Endodermal cell (in vitro differentiated cells): ENCODE results near the gene CHRNA5. TPM values are rescaled to one million over a fixed set of nuclear protein-coding genes. Genes with fewer than 3 reads are reported as not detected.

ENCODE experiments used
- DNase-seq: peaks from one replicate; pipeline ENCODE4 v3.0.0-alpha.2; 2017
- H3K27ac ChIP-seq: 2 replicates; pipeline ENCODE4 v1.5.1; 2013; ENCODE audit warnings: mild to moderate bottlenecking, low read depth, low read length, moderate library complexity
- H3K27me3 ChIP-seq: 2 replicates; pipeline ENCODE4 v1.6.1; 2013; ENCODE audit warnings: mild to moderate bottlenecking, low read length, moderate library complexity; ENCODE audit not compliant: insufficient read depth, control insufficient read depth, poor library complexity, severe bottlenecking
- H3K36me3 ChIP-seq: 2 replicates; pipeline ENCODE4 v1.7.0; 2013; ENCODE audit warnings: mild to moderate bottlenecking, low read length, moderate library complexity; ENCODE audit not compliant: control insufficient read depth, insufficient read depth
- H3K4me1 ChIP-seq: one replicate; pipeline ENCODE4 v1.7.0; 2013; ENCODE audit warnings: low read length; ENCODE audit not compliant: control insufficient read depth, insufficient read depth
- H3K4me3 ChIP-seq: 2 replicates; pipeline ENCODE4 v1.5.1; 2013; ENCODE audit warnings: mild to moderate bottlenecking, low read length, moderate library complexity
- H3K9ac ChIP-seq: 2 replicates; pipeline ENCODE4 v1.6.1; 2013; ENCODE audit warnings: mild to moderate bottlenecking, low read length, moderate library complexity; ENCODE audit not compliant: poor library complexity, severe bottlenecking; ENCODE audit errors: extremely low read depth
- H3K9me3 ChIP-seq: 2 replicates; pipeline ENCODE4 v1.6.1; 2013; ENCODE audit warnings: mild to moderate bottlenecking, low read length, moderate library complexity; ENCODE audit not compliant: control insufficient read depth
- H3K27ac Mint-ChIP-seq: 2 replicates; pipeline ENCODE4 v1.8.0; 2020; ENCODE audit warnings: mixed read lengths
- H3K27me3 Mint-ChIP-seq: 2 replicates; pipeline ENCODE4 v1.8.0; 2021; ENCODE audit warnings: mild to moderate bottlenecking, mixed read lengths; ENCODE audit not compliant: insufficient read depth
- H3K36me3 Mint-ChIP-seq: 2 replicates; pipeline ENCODE4 v1.8.0; 2020; ENCODE audit warnings: low read depth, mixed read lengths
- H3K4me1 Mint-ChIP-seq: 2 replicates; pipeline ENCODE4 v1.8.0; 2020; ENCODE audit warnings: mixed read lengths
- H3K4me3 Mint-ChIP-seq: 2 replicates; pipeline ENCODE4 v1.8.0; 2020; ENCODE audit warnings: mild to moderate bottlenecking, moderate library complexity, mixed read lengths
- H3K9me3 Mint-ChIP-seq: 2 replicates; pipeline ENCODE4 v1.8.0; 2020; ENCODE audit warnings: mild to moderate bottlenecking, mixed read lengths
- CTCF ChIP-seq: fragments of 200-600 bp; sonication (generic); conservative IDR thresholded peaks from 2 replicates; pipeline ENCODE4 v1.5.0; 2021; ENCODE audit warnings: antibody characterized with exemption, mild to moderate bottlenecking
- WGBS, 2 experiments: methylation state at CpG; one replicate each; pipeline versions ENCODE4 v1.1.5 to v1.1.7; 2013; ENCODE audit warnings: missing lambda C conversion rate in 2 of 2, mixed read lengths in 1 of 2; ENCODE audit not compliant: insufficient coverage in 1 of 2, insufficient read length in 1 of 2; 5-methylcytosine and 5-hydroxymethylcytosine counted together
- total RNA-seq, 2 donors: library from RNA; stranded (reverse); fragmentation: NEBNext Ultra II Directional in 1 of 2; extraction: Animal tissue kit (Norgen Biotek cat#: 25700) in 1 of 2; gene quantifications; 2 replicates in 1 of 2; 3 replicates in 1 of 2; pipeline ENCODE4 v1.2.1, GENCODE V29; 2021

CHRNA5 gene
- total RNA-seq, 2 donors from 2014 or later = 16.4 to 23.0 TPM

GRCh38 chr15:78637776-78638435 lies 72.6 kb downstream of the CHRNA5 start:
- WGBS, 2 experiments = 84 to 100% methylated on average over 2 to 4 of the region's 4 CpGs
- peaks cover 9% of the 10 kb centered on the region for H3K27me3 Mint-ChIP-seq
- H3K4me3 ChIP-seq = no peak overlapping the region
- no peaks in the 10 kb centered on the region for H3K4me1 ChIP-seq
- H3K9me3 ChIP-seq = peaks cover 7% of the 10 kb centered on the region
- H3K27me3 ChIP-seq = peaks cover 11% of the 10 kb centered on the region
- H3K36me3 ChIP-seq = no peaks in the 10 kb centered on the region
- H3K27ac ChIP-seq = peak overlapping the region; percentile 49
- no peak overlapping the region for H3K9ac ChIP-seq
- no peak for DNase-seq
- H3K4me1 Mint-ChIP-seq = no peaks in the 10 kb centered on the region
- peaks cover 12% of the 10 kb centered on the region for H3K9me3 Mint-ChIP-seq
- no peaks in the 10 kb centered on the region for H3K36me3 Mint-ChIP-seq
- no peak overlapping the region for H3K27ac Mint-ChIP-seq
- no peak for TF ChIP-seq CTCF
- no peak overlapping the region for H3K4me3 Mint-ChIP-seq

- H3K36me3 ChIP-seq = no peaks in the 10 kb centered on the region
- Mint-ChIP-seq H3K4me1 (no peaks in the 10 kb centered on the region), H3K9me3 (peaks cover 3% of the 10 kb centered on the region), H3K27me3 (peaks cover 9% of the 10 kb centered on the region), H3K4me3 (no peak overlapping the region), H3K27ac (no peak overlapping the region), H3K36me3 (no peaks in the 10 kb centered on the region)
- H3K9me3 ChIP-seq = no peaks in the 10 kb centered on the region
- H3K4me1 ChIP-seq = no peaks in the 10 kb centered on the region
- H3K27me3 ChIP-seq = peaks cover 11% of the 10 kb centered on the region
- H3K9ac ChIP-seq = no peak overlapping the region
- DNase-seq = peak; percentile 96
- H3K27ac ChIP-seq = no peak overlapping the region
- no peak overlapping the region for H3K4me3 ChIP-seq
- peak; percentile 88 for TF ChIP-seq CTCF
- 0 to 44% methylated on average over 2 to 4 of the region's 4 CpGs for WGBS, 2 experiments
Measured at GRCh38 chr15:78638658-78639314, 73.5 kb downstream of the CHRNA5 start.

- DNase-seq = peak; percentile 89
- no peaks in the 10 kb centered on the region for H3K9me3 Mint-ChIP-seq
Measured at GRCh38 chr15:78640527-78641101, 75.3 kb downstream of the CHRNA5 start.

More at GRCh38 chr15:78640527-78641101, 75.3 kb downstream of the CHRNA5 start:
- Histone ChIP-seq H3K36me3 (no peaks in the 10 kb centered on the region), H3K27me3 (peaks cover 11% of the 10 kb centered on the region), H3K9me3 (no peaks in the 10 kb centered on the region), H3K9ac (no peak overlapping the region), H3K27ac (no peak overlapping the region), H3K4me1 (no peaks in the 10 kb centered on the region), H3K4me3 (peak overlapping the region; percentile 65)
- H3K36me3 Mint-ChIP-seq = no peaks in the 10 kb centered on the region
- TF ChIP-seq CTCF = no peak
- WGBS, 2 experiments = 0 to 11% methylated on average over 1 to 32 of the region's 32 CpGs
- H3K4me1 Mint-ChIP-seq = no peaks in the 10 kb centered on the region
- peak overlapping the region; percentile 60 for H3K4me3 Mint-ChIP-seq
- H3K27me3 Mint-ChIP-seq = peaks cover 9% of the 10 kb centered on the region
- no peak overlapping the region for H3K27ac Mint-ChIP-seq
